Measurements from ENCODE around the gene NPHS2. TPM values are rescaled to one million over a fixed set of nuclear protein-coding genes. Genes with fewer than 3 reads are reported as not detected.
A peak's percentile ranks its signal among the peaks of the same experiment; 100 is the strongest.

The NPHS2 gene
- total RNA-seq, 1 donor from 2014 or later = not detected

DNA sequence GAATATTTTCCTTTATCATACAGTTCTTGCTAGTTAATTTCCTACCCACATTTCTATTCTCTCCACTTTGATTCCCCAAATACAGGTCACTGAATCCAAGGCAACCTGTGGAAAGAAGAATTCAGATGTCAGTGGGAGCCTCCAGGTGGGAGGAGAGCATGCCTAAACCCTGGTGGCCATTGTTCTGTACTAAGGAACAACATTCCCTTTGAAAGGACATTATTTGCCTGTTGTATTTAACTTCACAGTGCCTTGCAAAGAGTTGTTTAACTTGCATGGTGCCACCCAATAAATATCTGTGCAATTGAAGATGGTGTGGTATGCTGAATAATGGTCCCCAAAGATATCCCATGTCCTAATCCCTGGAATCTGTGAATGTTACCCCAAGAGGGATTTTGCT lies 21.3 kb downstream of the NPHS2 start:
- H3K4me3 ChIP-seq (ENCODE audit: low read depth, low read length) = no peak overlapping the region
- no peaks in the 10 kb centered on the region for H3K27me3 ChIP-seq (ENCODE audit: control insufficient read depth, insufficient read depth, low read length)
- TF ChIP-seq, protein P1, sequence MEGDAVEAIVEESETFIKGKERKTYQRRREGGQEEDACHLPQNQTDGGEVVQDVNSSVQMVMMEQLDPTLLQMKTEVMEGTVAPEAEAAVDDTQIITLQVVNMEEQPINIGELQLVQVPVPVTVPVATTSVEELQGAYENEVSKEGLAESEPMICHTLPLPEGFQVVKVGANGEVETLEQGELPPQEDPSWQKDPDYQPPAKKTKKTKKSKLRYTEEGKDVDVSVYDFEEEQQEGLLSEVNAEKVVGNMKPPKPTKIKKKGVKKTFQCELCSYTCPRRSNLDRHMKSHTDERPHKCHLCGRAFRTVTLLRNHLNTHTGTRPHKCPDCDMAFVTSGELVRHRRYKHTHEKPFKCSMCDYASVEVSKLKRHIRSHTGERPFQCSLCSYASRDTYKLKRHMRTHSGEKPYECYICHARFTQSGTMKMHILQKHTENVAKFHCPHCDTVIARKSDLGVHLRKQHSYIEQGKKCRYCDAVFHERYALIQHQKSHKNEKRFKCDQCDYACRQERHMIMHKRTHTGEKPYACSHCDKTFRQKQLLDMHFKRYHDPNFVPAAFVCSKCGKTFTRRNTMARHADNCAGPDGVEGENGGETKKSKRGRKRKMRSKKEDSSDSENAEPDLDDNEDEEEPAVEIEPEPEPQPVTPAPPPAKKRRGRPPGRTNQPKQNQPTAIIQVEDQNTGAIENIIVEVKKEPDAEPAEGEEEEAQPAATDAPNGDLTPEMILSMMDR (IDR thresholded peaks at IDR 0.05; ENCODE audit: insufficient read depth, low read length, severe bottlenecking) = no peak
- H3K36me3 ChIP-seq (ENCODE audit: control insufficient read depth, insufficient read depth, low read length) = no peaks in the 10 kb centered on the region
- DNase-seq (ENCODE audit: low read depth) = no peak
- FAIRE-seq = no peak

GRCh38 chr1:179550746-179551682 lies 24.7 kb downstream of the NPHS2 start:
- DNase-seq (ENCODE audit: low read depth) (peak; percentile 69), FAIRE-seq (no peak)
- H3K36me3 ChIP-seq (ENCODE audit: control insufficient read depth, insufficient read depth, low read length) = no peaks in the 10 kb centered on the region
- H3K4me3 ChIP-seq (ENCODE audit: low read depth, low read length) = no peak overlapping the region
- H3K27me3 ChIP-seq (ENCODE audit: control insufficient read depth, insufficient read depth, low read length) = no peaks in the 10 kb centered on the region
- TF ChIP-seq, protein P1 (IDR thresholded peaks at IDR 0.05; ENCODE audit: insufficient read depth, low read length, severe bottlenecking) = no peak

GRCh38 chr1:179549368-179549700 lies 26.4 kb downstream of the NPHS2 start:
- no peak for DNase-seq (ENCODE audit: low read depth)
- Histone ChIP-seq H3K27me3 (ENCODE audit: control insufficient read depth, insufficient read depth, low read length) (no peaks in the 10 kb centered on the region), H3K4me3 (ENCODE audit: low read depth, low read length) (no peak overlapping the region), H3K36me3 (ENCODE audit: control insufficient read depth, insufficient read depth, low read length) (no peaks in the 10 kb centered on the region)
- FAIRE-seq = no peak
- TF ChIP-seq, protein P1 (IDR thresholded peaks at IDR 0.05; ENCODE audit: insufficient read depth, low read length, severe bottlenecking) = no peak

DNA sequence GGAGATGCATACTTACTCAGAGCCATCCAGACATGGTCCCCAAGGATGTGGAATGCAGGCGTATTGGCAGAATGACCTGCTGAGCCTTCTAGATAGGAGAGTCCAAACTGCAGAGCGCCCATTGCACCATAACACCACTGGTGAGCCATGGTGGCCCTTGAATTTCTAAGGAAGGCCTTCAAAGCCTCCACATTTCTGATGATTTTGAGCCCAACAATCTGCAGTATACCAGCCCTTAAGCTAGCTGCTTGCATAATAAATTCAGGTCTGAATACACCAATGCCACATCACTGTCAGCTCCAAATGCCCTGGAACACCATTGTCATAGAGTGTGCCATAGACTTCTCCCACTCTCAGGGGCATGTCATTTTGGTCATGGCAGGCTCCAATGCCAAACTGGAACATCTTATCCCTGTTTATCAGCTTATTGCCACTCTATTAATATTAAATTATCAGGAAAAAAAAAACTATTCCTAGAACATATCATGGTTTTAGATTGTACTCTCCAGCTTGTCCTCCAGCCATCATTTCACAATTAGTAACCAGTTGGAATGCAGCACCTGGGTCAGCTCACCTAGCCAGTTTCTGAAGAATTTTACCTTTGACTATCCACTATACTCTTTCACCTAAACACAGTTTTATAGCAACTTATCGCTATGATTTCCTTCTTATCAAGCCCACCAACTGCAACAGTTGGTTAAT lies 26.9 kb downstream of the NPHS2 start:
- no peak overlapping the region for H3K4me3 ChIP-seq (ENCODE audit: low read depth, low read length)
- H3K27me3 ChIP-seq (ENCODE audit: control insufficient read depth, insufficient read depth, low read length) = no peaks in the 10 kb centered on the region
- no peaks in the 10 kb centered on the region for H3K36me3 ChIP-seq (ENCODE audit: control insufficient read depth, insufficient read depth, low read length)
- no peak for DNase-seq (ENCODE audit: low read depth)
- TF ChIP-seq, protein P1 (IDR thresholded peaks at IDR 0.05; ENCODE audit: insufficient read depth, low read length, severe bottlenecking) = no peak
- no peak for FAIRE-seq

- Histone ChIP-seq H3K27me3 (ENCODE audit: control insufficient read depth, insufficient read depth, low read length) (no peaks in the 10 kb centered on the region), H3K4me3 (ENCODE audit: low read depth, low read length) (no peak overlapping the region), H3K36me3 (ENCODE audit: control insufficient read depth, insufficient read depth, low read length) (no peaks in the 10 kb centered on the region)
- FAIRE-seq (no peak), DNase-seq (ENCODE audit: low read depth) (no peak)
- TF ChIP-seq, protein P1 (IDR thresholded peaks at IDR 0.05; ENCODE audit: insufficient read depth, low read length, severe bottlenecking) = no peak
Observed at GRCh38 chr1:179547021-179547535, 28.7 kb downstream of the NPHS2 start.
